G401.6 (cell line): ENCODE results near the gene TNRC6C.
"Not testable (repeated sequence)": the region's sequence is repeated elsewhere in the genome, so short reads cannot be mapped to it uniquely, and the experiment has no call there.

ENCODE experiments used
- FAIRE-seq: peaks from 2 replicates; lab custom pipeline; 2012; peaks lifted over from hg19 to GRCh38; lab: Jason Lieb, UNC

TNRC6C gene

GRCh38 chr17:77968788-77969187 is 10.3 kb downstream of the TNRC6C start:
- no peak for FAIRE-seq

GRCh38 chr17:77972271-77972670 is 13.8 kb downstream of the TNRC6C start:
- not testable (repeated sequence) for FAIRE-seq

GRCh38 chr17:77973953-77974352 is 15.4 kb downstream of the TNRC6C start:
- no peak for FAIRE-seq

- no peak for FAIRE-seq
Measured at GRCh38 chr17:77974396-77974795, 15.9 kb downstream of the TNRC6C start.

GRCh38 chr17:77982430-77982829 is 23.9 kb downstream of the TNRC6C start:
- not testable (repeated sequence) for FAIRE-seq

GRCh38 chr17:77990301-77990700 is 31.8 kb downstream of the TNRC6C start:
- FAIRE-seq = no peak

GRCh38 chr17:77993735-77994134 is 35.2 kb downstream of the TNRC6C start:
- not testable (repeated sequence) for FAIRE-seq

GRCh38 chr17:77995146-77995852 is 36.8 kb downstream of the TNRC6C start:
- no peak for FAIRE-seq

- FAIRE-seq = no peak
Measured at GRCh38 chr17:77996256-77996655, 37.8 kb downstream of the TNRC6C start.

GRCh38 chr17:77999413-78000173 is 41.1 kb downstream of the TNRC6C start:
- no peak for FAIRE-seq

GRCh38 chr17:78000341-78000740 is 41.8 kb downstream of the TNRC6C start:
- FAIRE-seq = no peak

- FAIRE-seq = no peak
Measured at GRCh38 chr17:78001182-78001581, 42.7 kb downstream of the TNRC6C start.

- no peak for FAIRE-seq
Measured at GRCh38 chr17:78001612-78002011, 43.1 kb downstream of the TNRC6C start.

GRCh38 chr17:78002166-78002565 is 43.7 kb downstream of the TNRC6C start:
- FAIRE-seq = no peak

- FAIRE-seq = peak; percentile 52
Measured at GRCh38 chr17:78005452-78006171, 47.1 kb downstream of the TNRC6C start.

GRCh38 chr17:78006338-78006737 is 47.8 kb downstream of the TNRC6C start:
- FAIRE-seq = no peak

GRCh38 chr17:78007647-78008046 is 49.1 kb downstream of the TNRC6C start:
- FAIRE-seq = peak; percentile 31

GRCh38 chr17:78010759-78011158 is 52.3 kb downstream of the TNRC6C start:
- no peak for FAIRE-seq

GRCh38 chr17:78012428-78012827 is 53.9 kb downstream of the TNRC6C start:
- no peak for FAIRE-seq

- peak; percentile 74 for FAIRE-seq
Measured at GRCh38 chr17:78013683-78014467, 55.4 kb downstream of the TNRC6C start.

GRCh38 chr17:78014646-78015045 is 56.1 kb downstream of the TNRC6C start:
- no peak for FAIRE-seq

GRCh38 chr17:78016852-78017251 is 58.3 kb downstream of the TNRC6C start:
- no peak for FAIRE-seq
